Ascending aorta (tissue), 2 donors: ENCODE results near the gene VIPR2. TPM values are rescaled to one million over a fixed set of nuclear protein-coding genes. Genes with fewer than 3 reads are reported as not detected.

Experiments used
- DNase-seq, 2 donors: peaks; one replicate each; pipeline ENCODE4 v3.0.0-alpha.2; 2019; ENCODE audit warnings: low spot score in 2 of 2
- H3K27ac ChIP-seq, 2 donors: fragments of 200-600 bp; sonication (generic); one replicate each; pipeline ENCODE4 v1.5.1; 2016 to 2017; ENCODE audit warnings: mild to moderate bottlenecking in 1 of 2
- H3K27me3 ChIP-seq: fragments of 200-600 bp; sonication (generic); one replicate; pipeline ENCODE4 v1.5.1; 2017
- H3K36me3 ChIP-seq, 2 donors: fragments of 200-600 bp; sonication (generic); one replicate each; pipeline ENCODE4 v1.5.1; 2016
- H3K4me1 ChIP-seq, 2 donors: fragments of 200-600 bp; sonication (generic); one replicate each; pipeline ENCODE4 v1.5.1; 2016 to 2017; ENCODE audit warnings: mild to moderate bottlenecking in 1 of 2
- H3K4me3 ChIP-seq, 2 donors: fragments of 200-600 bp; sonication (generic); one replicate each; pipeline ENCODE4 v1.5.1; 2016 to 2017; ENCODE audit warnings: mild to moderate bottlenecking in 1 of 2
- H3K9me3 ChIP-seq, 2 donors: fragments of 200-600 bp; sonication (generic); one replicate each; pipeline ENCODE4 v1.5.1; 2016
- CTCF ChIP-seq, 3 experiments: fragments of 200-600 bp in 2 of 3; fragments of 450-650 bp in 1 of 3; sonication (generic) in 2 of 3; IDR thresholded peaks; one replicate each; pipeline ENCODE4 v1.5.1; 2016 to 2019; ENCODE audit warnings: antibody characterized with exemption in 3 of 3, mild to moderate bottlenecking in 1 of 3, moderate library complexity in 1 of 3
- intact Hi-C: fragments of 100-400 bp; cut with DNase I; formaldehyde crosslinking; loops from one replicate; pipeline ENCODE4 v1.15.1; 2023
- total RNA-seq: library from RNA; depleted of rRNA; stranded (reverse); fragments of >200 nt; gene quantifications from one replicate; pipeline ENCODE4 v1.1.0, GENCODE V29; 2016

VIPR2 gene
- total RNA-seq, 1 donor from 2014 or later, result 17.8 TPM

- H3K4me3 ChIP-seq, result no peak overlapping the region
- TF ChIP-seq CTCF (IDR thresholded peaks at IDR 0.05), result no peak
- no peak for DNase-seq
- no peaks in the 10 kb centered on the region for H3K27me3 ChIP-seq
- H3K27ac ChIP-seq, result no peak overlapping the region
- no peaks in the 10 kb centered on the region for H3K9me3 ChIP-seq
- no peaks in the 10 kb centered on the region for H3K4me1 ChIP-seq
- H3K36me3 ChIP-seq, result no peaks in the 10 kb centered on the region
- intact Hi-C loops, result no loop called here
Observed at GRCh38 chr7:159155410-159155809, 10.7 kb upstream of the VIPR2 start.

DNA sequence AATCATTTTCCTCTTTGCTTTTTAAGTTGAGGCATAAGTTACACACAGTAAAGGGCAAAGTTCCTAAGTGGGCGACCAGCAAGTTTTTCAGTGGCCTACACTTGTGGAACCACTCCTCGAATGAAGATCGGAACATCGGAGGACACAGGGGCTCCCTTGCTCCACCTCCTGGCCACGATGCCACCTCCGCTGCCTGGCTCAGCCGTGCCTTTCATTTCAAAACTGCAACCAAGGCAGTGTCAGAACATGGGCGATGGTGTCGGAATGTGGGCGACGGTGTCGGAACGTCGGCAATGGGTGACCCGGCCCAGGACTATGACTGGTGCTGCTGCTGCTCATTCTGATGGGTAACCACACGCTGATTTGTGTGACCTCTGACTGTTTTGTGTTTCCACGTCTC is 9.6 kb upstream of the VIPR2 start:
- no peak for DNase-seq

GRCh38 chr7:159153511-159153910 is 8.8 kb upstream of the VIPR2 start:
- intact Hi-C loops, result no loop called here
- H3K27ac ChIP-seq, result no peak overlapping the region
- no peaks in the 10 kb centered on the region for H3K27me3 ChIP-seq
- no peak for DNase-seq
- no peak for TF ChIP-seq CTCF (IDR thresholded peaks at IDR 0.05)
- H3K9me3 ChIP-seq, result no peaks in the 10 kb centered on the region
- H3K4me1 ChIP-seq, result no peaks in the 10 kb centered on the region
- no peak overlapping the region for H3K4me3 ChIP-seq
- H3K36me3 ChIP-seq, result no peaks in the 10 kb centered on the region

More for the DNA sequence above, 9.6 kb upstream of the VIPR2 start:
- H3K4me1 ChIP-seq, result no peaks in the 10 kb centered on the region
- H3K4me3 ChIP-seq, result no peak overlapping the region
- intact Hi-C loops, result no loop called here
- no peaks in the 10 kb centered on the region for H3K36me3 ChIP-seq
- TF ChIP-seq CTCF (IDR thresholded peaks at IDR 0.05), result peak in 1 of 3 experiments; percentile 48
- H3K9me3 ChIP-seq, result no peaks in the 10 kb centered on the region
- H3K27me3 ChIP-seq, result no peaks in the 10 kb centered on the region
- H3K27ac ChIP-seq, result no peak overlapping the region

DNA sequence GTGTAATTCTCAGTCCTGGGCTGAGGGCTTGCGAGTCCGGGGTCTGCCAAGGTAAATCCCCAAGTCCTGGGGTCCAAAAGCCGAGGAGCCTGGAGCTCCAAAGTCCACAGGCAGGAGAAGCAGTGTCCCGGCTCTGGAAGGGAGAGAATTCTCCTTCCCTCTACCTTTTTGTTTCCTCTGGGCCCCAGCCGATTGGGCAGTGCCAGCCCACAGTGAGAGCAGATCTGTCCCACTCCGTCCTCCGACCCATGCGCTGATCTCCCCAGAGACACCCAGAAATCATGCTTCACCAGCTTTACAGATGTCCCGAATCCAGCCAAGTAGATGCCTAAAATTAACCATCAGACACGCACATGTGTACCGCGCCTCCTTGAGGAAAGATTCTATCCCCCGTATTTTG is 8.1 kb upstream of the VIPR2 start:
- DNase-seq, result no peak
- no peaks in the 10 kb centered on the region for H3K36me3 ChIP-seq
- TF ChIP-seq CTCF (IDR thresholded peaks at IDR 0.05), result no peak
- H3K4me1 ChIP-seq, result no peaks in the 10 kb centered on the region
- H3K27ac ChIP-seq, result no peak overlapping the region
- H3K9me3 ChIP-seq, result no peaks in the 10 kb centered on the region
- intact Hi-C loops, result no loop called here
- H3K4me3 ChIP-seq, result no peak overlapping the region
- H3K27me3 ChIP-seq, result no peaks in the 10 kb centered on the region

- Histone ChIP-seq H3K27me3 (no peaks in the 10 kb centered on the region), H3K9me3 (no peaks in the 10 kb centered on the region), H3K36me3 (no peaks in the 10 kb centered on the region), H3K27ac (no peak overlapping the region), H3K4me1 (no peaks in the 10 kb centered on the region), H3K4me3 (no peak overlapping the region)
- intact Hi-C loops, result no loop called here
- TF ChIP-seq CTCF (IDR thresholded peaks at IDR 0.05), result no peak
- no peak for DNase-seq
Observed at GRCh38 chr7:159151231-159151630, 6.6 kb upstream of the VIPR2 start.

GRCh38 chr7:159149488-159149887 is 4.8 kb upstream of the VIPR2 start:
- Histone ChIP-seq H3K27ac (no peak overlapping the region), H3K36me3 (no peaks in the 10 kb centered on the region), H3K27me3 (no peaks in the 10 kb centered on the region), H3K4me3 (no peak overlapping the region), H3K9me3 (no peaks in the 10 kb centered on the region), H3K4me1 (no peaks in the 10 kb centered on the region)
- intact Hi-C loops, result no loop called here
- no peak for TF ChIP-seq CTCF (IDR thresholded peaks at IDR 0.05)
- no peak for DNase-seq
